SK-N-SH treated with all-trans-retinoic acid at 6 μM for 48 hours (cell line): Measurements from ENCODE around the gene CDKN2B-AS1.

Experiments used
- ARNTL ChIP-seq: fragments of 450-650 bp; formaldehyde crosslinking; IDR thresholded peaks from 2 replicates; pipeline ENCODE4 v1.5.0; 2020; ENCODE audit warnings: low read depth, mild to moderate bottlenecking, moderate library complexity, borderline replicate concordance
- GLIS3 ChIP-seq: fragments of 250-450 bp; sonication (Bioruptor Pico); IDR thresholded peaks from 2 replicates; pipeline ENCODE4 v1.5.0; 2020; ENCODE audit warnings: mild to moderate bottlenecking, moderate library complexity
- RARB ChIP-seq: fragments of 250-450 bp; sonication (Bioruptor Pico); IDR thresholded peaks from 2 replicates; pipeline ENCODE4 v1.8.0; 2021; ENCODE audit warnings: mild to moderate bottlenecking, moderate library complexity
- TCF4 ChIP-seq: fragments of 250-450 bp; sonication (Bioruptor Pico); IDR thresholded peaks from 2 replicates; pipeline ENCODE4 v1.8.0; 2021; ENCODE audit warnings: mild to moderate bottlenecking, moderate library complexity, borderline replicate concordance
- TOX ChIP-seq: fragments of 250-450 bp; sonication (Bioruptor Pico); IDR thresholded peaks from 2 replicates; pipeline ENCODE4 v1.8.0; 2021; ENCODE audit warnings: mild to moderate bottlenecking, moderate library complexity, borderline replicate concordance
- ZFP3 ChIP-seq: fragments of 250-450 bp; sonication (Bioruptor Pico); IDR thresholded peaks from 2 replicates; pipeline ENCODE4 v1.5.0; 2020; ENCODE audit warnings: mild to moderate bottlenecking, moderate library complexity
- ZFP30 ChIP-seq: fragments of 450-650 bp; formaldehyde crosslinking; IDR thresholded peaks from 2 replicates; pipeline ENCODE4 v1.5.0; 2022; ENCODE audit warnings: mild to moderate bottlenecking, moderate library complexity
- ZNF8 ChIP-seq: fragments of 450-650 bp; formaldehyde crosslinking; IDR thresholded peaks from 2 replicates; pipeline ENCODE4 v1.5.0; 2020; ENCODE audit warnings: mild to moderate bottlenecking, moderate library complexity
- TF ChIP-seq, protein P1 (sequence below): fragments of 250-450 bp; sonication (Bioruptor Pico); IDR thresholded peaks from 2 replicates; pipeline ENCODE4 v1.8.0; 2020; ENCODE audit warnings: mild to moderate bottlenecking, moderate library complexity, borderline replicate concordance
- TF ChIP-seq, protein P2 (sequence below): fragments of 250-450 bp; sonication (Bioruptor Pico); IDR thresholded peaks from 2 replicates; pipeline ENCODE4 v1.5.1; 2020; ENCODE audit warnings: low read depth, mild to moderate bottlenecking, moderate library complexity
- TF ChIP-seq, protein P3 (sequence below): fragments of 250-450 bp; sonication (Bioruptor Pico); IDR thresholded peaks from 2 replicates; pipeline ENCODE4 v1.5.1; 2021; ENCODE audit warnings: mild to moderate bottlenecking, moderate library complexity

DNA sequence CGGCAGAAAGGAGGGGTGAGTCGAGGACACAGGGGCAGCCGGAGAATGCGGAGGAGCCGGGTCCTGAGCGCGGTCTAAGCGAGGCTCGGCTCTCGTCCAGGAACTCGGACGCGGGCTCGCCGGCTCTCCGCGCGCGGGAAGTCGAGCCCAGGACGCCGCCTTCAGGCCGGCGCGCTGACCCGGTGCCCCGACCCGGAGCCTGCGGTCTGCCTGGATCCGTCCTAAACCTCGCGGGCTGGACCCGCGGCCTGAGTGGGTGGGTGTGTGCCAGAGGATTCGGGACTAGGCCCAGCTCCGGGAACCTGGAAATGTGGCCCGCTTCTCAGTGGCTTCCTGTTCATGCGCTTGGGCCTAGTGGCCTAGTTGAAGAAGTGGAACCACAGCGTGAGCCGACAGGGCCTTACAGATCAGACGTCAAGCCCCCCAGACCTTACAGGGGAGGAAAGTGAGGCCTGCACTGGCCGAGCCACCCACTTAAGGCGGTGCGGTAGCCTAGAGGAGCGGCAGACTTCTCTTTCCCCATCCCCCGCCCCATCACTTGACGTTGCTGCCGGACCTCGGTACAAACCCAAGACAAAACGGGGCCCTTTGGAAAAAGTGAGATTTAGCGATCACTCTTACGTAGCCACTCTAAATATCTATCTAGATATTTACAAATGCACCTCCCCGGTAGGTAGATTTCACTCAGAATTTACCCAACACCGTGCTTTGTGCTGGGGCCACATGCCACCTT, 1.2 kb downstream of the CDKN2B-AS1 start:
- TF ChIP-seq RARB (CRISPR knock-in tag) = no peak
- TF ChIP-seq TOX (CRISPR knock-in tag) = no peak
- no peak for TF ChIP-seq GLIS3 (CRISPR knock-in tag)
- no peak for TF ChIP-seq ARNTL (CRISPR knock-in tag)
- TF ChIP-seq, protein P1, sequence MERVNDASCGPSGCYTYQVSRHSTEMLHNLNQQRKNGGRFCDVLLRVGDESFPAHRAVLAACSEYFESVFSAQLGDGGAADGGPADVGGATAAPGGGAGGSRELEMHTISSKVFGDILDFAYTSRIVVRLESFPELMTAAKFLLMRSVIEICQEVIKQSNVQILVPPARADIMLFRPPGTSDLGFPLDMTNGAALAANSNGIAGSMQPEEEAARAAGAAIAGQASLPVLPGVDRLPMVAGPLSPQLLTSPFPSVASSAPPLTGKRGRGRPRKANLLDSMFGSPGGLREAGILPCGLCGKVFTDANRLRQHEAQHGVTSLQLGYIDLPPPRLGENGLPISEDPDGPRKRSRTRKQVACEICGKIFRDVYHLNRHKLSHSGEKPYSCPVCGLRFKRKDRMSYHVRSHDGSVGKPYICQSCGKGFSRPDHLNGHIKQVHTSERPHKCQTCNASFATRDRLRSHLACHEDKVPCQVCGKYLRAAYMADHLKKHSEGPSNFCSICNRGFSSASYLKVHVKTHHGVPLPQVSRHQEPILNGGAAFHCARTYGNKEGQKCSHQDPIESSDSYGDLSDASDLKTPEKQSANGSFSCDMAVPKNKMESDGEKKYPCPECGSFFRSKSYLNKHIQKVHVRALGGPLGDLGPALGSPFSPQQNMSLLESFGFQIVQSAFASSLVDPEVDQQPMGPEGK (CRISPR knock-in tag) = no peak
- no peak for TF ChIP-seq ZNF8
- no peak for TF ChIP-seq ZFP3 (CRISPR knock-in tag)
- TF ChIP-seq, protein P2, sequence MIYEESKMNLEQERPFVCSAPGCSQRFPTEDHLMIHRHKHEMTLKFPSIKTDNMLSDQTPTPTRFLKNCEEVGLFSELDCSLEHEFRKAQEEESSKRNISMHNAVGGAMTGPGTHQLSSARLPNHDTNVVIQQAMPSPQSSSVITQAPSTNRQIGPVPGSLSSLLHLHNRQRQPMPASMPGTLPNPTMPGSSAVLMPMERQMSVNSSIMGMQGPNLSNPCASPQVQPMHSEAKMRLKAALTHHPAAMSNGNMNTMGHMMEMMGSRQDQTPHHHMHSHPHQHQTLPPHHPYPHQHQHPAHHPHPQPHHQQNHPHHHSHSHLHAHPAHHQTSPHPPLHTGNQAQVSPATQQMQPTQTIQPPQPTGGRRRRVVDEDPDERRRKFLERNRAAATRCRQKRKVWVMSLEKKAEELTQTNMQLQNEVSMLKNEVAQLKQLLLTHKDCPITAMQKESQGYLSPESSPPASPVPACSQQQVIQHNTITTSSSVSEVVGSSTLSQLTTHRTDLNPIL = no peak
- no peak for TF ChIP-seq TCF4
- TF ChIP-seq, protein P3, sequence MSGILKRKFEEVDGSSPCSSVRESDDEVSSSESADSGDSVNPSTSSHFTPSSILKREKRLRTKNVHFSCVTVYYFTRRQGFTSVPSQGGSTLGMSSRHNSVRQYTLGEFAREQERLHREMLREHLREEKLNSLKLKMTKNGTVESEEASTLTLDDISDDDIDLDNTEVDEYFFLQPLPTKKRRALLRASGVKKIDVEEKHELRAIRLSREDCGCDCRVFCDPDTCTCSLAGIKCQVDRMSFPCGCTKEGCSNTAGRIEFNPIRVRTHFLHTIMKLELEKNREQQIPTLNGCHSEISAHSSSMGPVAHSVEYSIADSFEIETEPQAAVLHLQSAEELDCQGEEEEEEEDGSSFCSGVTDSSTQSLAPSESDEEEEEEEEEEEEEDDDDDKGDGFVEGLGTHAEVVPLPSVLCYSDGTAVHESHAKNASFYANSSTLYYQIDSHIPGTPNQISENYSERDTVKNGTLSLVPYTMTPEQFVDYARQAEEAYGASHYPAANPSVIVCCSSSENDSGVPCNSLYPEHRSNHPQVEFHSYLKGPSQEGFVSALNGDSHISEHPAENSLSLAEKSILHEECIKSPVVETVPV = no peak
- no peak for TF ChIP-seq ZFP30 (CRISPR knock-in tag)
